ENCODE data around the gene BMP7. TPM values are rescaled to one million over a fixed set of nuclear protein-coding genes. Genes with fewer than 3 reads are reported as not detected.
A peak's percentile ranks its signal among the peaks of the same experiment; 100 is the strongest.

The BMP7 gene
- total RNA-seq, 1 experiment from 2014 or later: 43.9 TPM

- Histone ChIP-seq H3K4me3 (ENCODE audit: insufficient read depth, low read depth, low read length) (no peak overlapping the region), H3K36me3 (replicated peaks; ENCODE audit: control insufficient read depth, insufficient read depth, low read length) (no peaks in the 10 kb centered on the region), H3K27me3 (ENCODE audit: control insufficient read depth, insufficient read depth, low read length) (no peaks in the 10 kb centered on the region)
- no peak for DNase-seq
Measured at GRCh38 chr20:57188576-57189079, 77.8 kb downstream of the BMP7 start.

- no peak for DNase-seq
- H3K4me3 ChIP-seq (ENCODE audit: insufficient read depth, low read depth, low read length): no peak overlapping the region
- H3K27me3 ChIP-seq (ENCODE audit: control insufficient read depth, insufficient read depth, low read length): no peaks in the 10 kb centered on the region
- no peaks in the 10 kb centered on the region for H3K36me3 ChIP-seq (replicated peaks; ENCODE audit: control insufficient read depth, insufficient read depth, low read length)
Measured at GRCh38 chr20:57188056-57188455, 78.4 kb downstream of the BMP7 start.

GRCh38 chr20:57187068-57187634 is 79.3 kb downstream of the BMP7 start:
- Histone ChIP-seq H3K4me3 (ENCODE audit: insufficient read depth, low read depth, low read length) (no peak overlapping the region), H3K36me3 (replicated peaks; ENCODE audit: control insufficient read depth, insufficient read depth, low read length) (no peaks in the 10 kb centered on the region), H3K27me3 (ENCODE audit: control insufficient read depth, insufficient read depth, low read length) (no peaks in the 10 kb centered on the region)
- no peak for DNase-seq

- no peak for DNase-seq
- Histone ChIP-seq H3K4me3 (ENCODE audit: insufficient read depth, low read depth, low read length) (no peak overlapping the region), H3K36me3 (replicated peaks; ENCODE audit: control insufficient read depth, insufficient read depth, low read length) (no peaks in the 10 kb centered on the region), H3K27me3 (ENCODE audit: control insufficient read depth, insufficient read depth, low read length) (no peaks in the 10 kb centered on the region)
Measured at GRCh38 chr20:57186192-57186591, 80.2 kb downstream of the BMP7 start.

- no peaks in the 10 kb centered on the region for H3K27me3 ChIP-seq (ENCODE audit: control insufficient read depth, insufficient read depth, low read length)
- no peaks in the 10 kb centered on the region for H3K36me3 ChIP-seq (replicated peaks; ENCODE audit: control insufficient read depth, insufficient read depth, low read length)
- no peak for DNase-seq
- H3K4me3 ChIP-seq (ENCODE audit: insufficient read depth, low read depth, low read length): no peak overlapping the region
Measured at GRCh38 chr20:57185188-57185743, 81.2 kb downstream of the BMP7 start.

DNA sequence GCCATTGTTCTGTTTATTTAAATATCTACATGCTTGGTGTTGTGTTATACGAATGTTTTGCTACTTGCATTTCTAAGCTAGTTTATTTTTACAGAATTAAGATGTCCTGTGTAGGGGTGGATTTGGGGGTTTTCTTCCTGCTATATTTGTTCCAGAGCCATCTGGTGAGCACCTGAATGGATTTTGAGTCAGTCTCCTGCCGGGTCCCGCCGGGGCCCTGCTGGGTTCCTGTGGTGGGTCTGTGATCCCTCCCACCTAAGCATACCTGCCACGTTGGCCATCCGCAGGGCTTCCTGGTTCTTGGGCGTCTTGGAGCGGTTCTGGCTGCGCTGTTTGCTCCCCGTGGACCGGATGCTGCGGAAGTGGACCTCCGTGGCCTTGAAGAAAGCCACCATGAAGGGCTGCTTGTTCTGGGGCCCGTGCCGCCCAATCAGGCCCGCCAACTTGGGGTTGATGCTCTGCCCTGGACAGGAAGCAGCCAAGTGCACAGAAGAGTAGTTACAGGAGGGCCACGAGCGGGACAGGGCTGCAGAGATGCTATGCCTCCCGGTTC is 82.9 kb downstream of the BMP7 start:
- H3K4me3 ChIP-seq (ENCODE audit: insufficient read depth, low read depth, low read length): no peak overlapping the region
- DNase-seq: no peak
- no peaks in the 10 kb centered on the region for H3K27me3 ChIP-seq (ENCODE audit: control insufficient read depth, insufficient read depth, low read length)
- H3K36me3 ChIP-seq (replicated peaks; ENCODE audit: control insufficient read depth, insufficient read depth, low read length): no peaks in the 10 kb centered on the region

- H3K27me3 ChIP-seq (ENCODE audit: control insufficient read depth, insufficient read depth, low read length): no peaks in the 10 kb centered on the region
- no peak overlapping the region for H3K4me3 ChIP-seq (ENCODE audit: insufficient read depth, low read depth, low read length)
- DNase-seq: no peak
- H3K36me3 ChIP-seq (replicated peaks; ENCODE audit: control insufficient read depth, insufficient read depth, low read length): no peaks in the 10 kb centered on the region
Measured at GRCh38 chr20:57181639-57182038, 84.8 kb downstream of the BMP7 start.

GRCh38 chr20:57180954-57181353 is 85.5 kb downstream of the BMP7 start:
- H3K36me3 ChIP-seq (replicated peaks; ENCODE audit: control insufficient read depth, insufficient read depth, low read length): no peaks in the 10 kb centered on the region
- H3K27me3 ChIP-seq (ENCODE audit: control insufficient read depth, insufficient read depth, low read length): no peaks in the 10 kb centered on the region
- DNase-seq: peak; percentile 71
- no peak overlapping the region for H3K4me3 ChIP-seq (ENCODE audit: insufficient read depth, low read depth, low read length)

DNA sequence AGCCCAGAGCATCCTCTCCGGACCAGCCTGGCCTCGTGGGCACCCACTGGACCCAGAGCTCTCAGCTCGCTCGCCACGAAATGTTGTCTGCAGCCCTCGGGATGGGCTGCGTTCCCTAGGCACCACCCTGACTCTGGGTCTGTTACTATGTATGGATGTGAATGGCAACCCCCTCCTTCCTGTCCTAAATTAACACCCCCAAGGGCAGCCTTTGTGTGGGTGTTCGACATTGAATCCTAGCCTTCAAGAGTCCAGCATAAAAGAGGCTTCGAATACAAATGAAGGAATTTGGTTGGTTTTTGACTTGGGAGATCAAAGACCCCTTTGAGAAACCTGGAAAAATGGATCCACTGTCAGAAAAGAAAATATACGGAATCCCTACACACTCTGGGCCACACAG is 86.1 kb downstream of the BMP7 start:
- no peaks in the 10 kb centered on the region for H3K27me3 ChIP-seq (ENCODE audit: control insufficient read depth, insufficient read depth, low read length)
- H3K36me3 ChIP-seq (replicated peaks; ENCODE audit: control insufficient read depth, insufficient read depth, low read length): no peaks in the 10 kb centered on the region
- H3K4me3 ChIP-seq (ENCODE audit: insufficient read depth, low read depth, low read length): no peak overlapping the region
- peak; percentile 39 for DNase-seq

DNA sequence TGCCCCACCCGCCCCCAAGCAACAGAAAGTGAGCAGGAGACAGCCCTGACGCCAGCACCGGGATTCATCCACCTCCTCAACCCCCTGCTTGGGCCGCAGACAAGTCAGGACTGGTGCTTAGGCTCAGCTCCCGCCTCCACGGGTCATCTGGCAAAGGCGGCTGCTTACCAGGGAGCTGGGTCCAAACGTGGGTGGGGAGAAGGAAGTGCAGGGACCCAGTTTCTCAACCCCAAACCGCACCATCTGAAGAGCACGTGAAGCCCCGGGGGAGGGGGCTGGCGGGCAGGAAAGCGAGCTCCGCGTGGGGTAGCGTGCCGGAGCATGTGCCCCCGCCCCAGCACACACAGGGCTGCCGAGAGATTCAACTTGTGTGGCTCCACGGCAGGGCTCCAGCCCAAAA is 87.2 kb downstream of the BMP7 start:
- no peak for DNase-seq
- H3K36me3 ChIP-seq (replicated peaks; ENCODE audit: control insufficient read depth, insufficient read depth, low read length): no peaks in the 10 kb centered on the region
- H3K27me3 ChIP-seq (ENCODE audit: control insufficient read depth, insufficient read depth, low read length): no peaks in the 10 kb centered on the region
- H3K4me3 ChIP-seq (ENCODE audit: insufficient read depth, low read depth, low read length): no peak overlapping the region

GRCh38 chr20:57178582-57179111 is 87.8 kb downstream of the BMP7 start:
- no peaks in the 10 kb centered on the region for H3K27me3 ChIP-seq (ENCODE audit: control insufficient read depth, insufficient read depth, low read length)

GRCh38 chr20:57177636-57178280 is 88.7 kb downstream of the BMP7 start:
- Histone ChIP-seq H3K4me3 (ENCODE audit: insufficient read depth, low read depth, low read length) (no peak overlapping the region), H3K36me3 (replicated peaks; ENCODE audit: control insufficient read depth, insufficient read depth, low read length) (no peaks in the 10 kb centered on the region), H3K27me3 (ENCODE audit: control insufficient read depth, insufficient read depth, low read length) (no peaks in the 10 kb centered on the region)
- no peak for DNase-seq

More at GRCh38 chr20:57178582-57179111, 87.8 kb downstream of the BMP7 start:
- no peak for DNase-seq
- Histone ChIP-seq H3K36me3 (replicated peaks; ENCODE audit: control insufficient read depth, insufficient read depth, low read length) (no peaks in the 10 kb centered on the region), H3K4me3 (ENCODE audit: insufficient read depth, low read depth, low read length) (no peak overlapping the region)

DNA sequence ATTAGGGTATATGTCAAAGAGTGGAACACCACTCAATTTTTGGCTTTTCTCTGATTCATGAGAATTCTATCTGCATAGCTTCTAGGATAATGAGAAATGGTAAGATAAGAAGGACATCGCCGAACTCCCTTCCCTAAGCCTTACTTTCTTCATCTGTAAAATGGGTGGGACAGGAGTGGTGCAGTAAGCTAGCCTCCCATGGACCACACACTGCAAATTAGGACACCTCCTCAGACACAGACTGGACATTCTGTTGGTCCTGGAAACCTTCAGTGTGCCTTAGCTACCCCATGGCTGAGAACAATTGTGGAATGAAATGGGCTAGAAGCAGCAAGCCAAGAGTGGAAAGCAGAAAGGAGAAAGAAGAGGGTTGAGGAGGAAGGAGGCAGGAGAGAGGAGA is 89.6 kb downstream of the BMP7 start:
- Histone ChIP-seq H3K27me3 (ENCODE audit: control insufficient read depth, insufficient read depth, low read length) (no peaks in the 10 kb centered on the region), H3K4me3 (ENCODE audit: insufficient read depth, low read depth, low read length) (no peak overlapping the region), H3K36me3 (replicated peaks; ENCODE audit: control insufficient read depth, insufficient read depth, low read length) (no peaks in the 10 kb centered on the region)
- DNase-seq: no peak

DNA sequence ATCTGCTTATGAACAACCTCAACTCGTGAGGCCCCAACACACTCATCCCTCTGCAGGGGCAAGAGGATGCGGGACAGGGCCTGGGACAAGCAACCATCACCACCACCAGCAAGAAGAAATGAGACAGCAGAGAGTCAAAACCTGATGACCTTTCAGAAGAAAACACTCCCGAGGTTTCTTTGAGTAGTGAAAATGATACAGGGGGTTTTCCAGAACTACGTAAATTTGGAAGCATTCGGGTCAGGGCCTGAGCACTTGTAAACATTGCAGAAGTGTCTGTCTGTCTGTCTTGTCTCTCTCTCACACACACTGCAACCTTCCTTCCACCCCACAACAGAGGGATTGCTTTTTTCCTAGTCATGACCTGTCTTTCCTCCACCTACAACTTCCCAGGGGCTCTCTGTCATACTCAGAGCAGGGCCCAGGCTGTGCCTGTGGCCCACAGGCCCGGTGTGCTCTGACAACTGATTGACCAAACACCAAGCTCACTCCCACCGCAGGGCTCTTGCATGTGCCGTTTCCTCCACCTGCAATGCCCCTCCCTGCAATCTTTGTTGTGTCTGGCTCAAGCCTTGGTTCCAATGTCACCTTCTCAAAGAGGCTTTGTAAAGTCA is 90.9 kb downstream of the BMP7 start:
- no peak for DNase-seq
- Histone ChIP-seq H3K36me3 (replicated peaks; ENCODE audit: control insufficient read depth, insufficient read depth, low read length) (no peaks in the 10 kb centered on the region), H3K4me3 (ENCODE audit: insufficient read depth, low read depth, low read length) (no peak overlapping the region), H3K27me3 (ENCODE audit: control insufficient read depth, insufficient read depth, low read length) (no peaks in the 10 kb centered on the region)
